Chondrocyte (in vitro differentiated cells): ENCODE data around the gene PIK3R2. TPM values are rescaled to one million over a fixed set of nuclear protein-coding genes. Genes with fewer than 3 reads are reported as not detected.
A peak's percentile ranks its signal among the peaks of the same experiment; 100 is the strongest.

ENCODE experiments used
- DNase-seq: peaks from one replicate; pipeline ENCODE4 v3.0.0; 2021; ENCODE audit warnings: mixed read lengths, low spot score
- H3K27ac Mint-ChIP-seq: one replicate; pipeline ENCODE4 v1.8.0; 2021; ENCODE audit warnings: mild to moderate bottlenecking, moderate library complexity, mixed read lengths; ENCODE audit not compliant: unreplicated experiment
- H3K27me3 Mint-ChIP-seq: 2 replicates; pipeline ENCODE4 v1.8.0; 2021; ENCODE audit warnings: low read depth, mixed read lengths
- H3K36me3 Mint-ChIP-seq: 2 replicates; pipeline ENCODE4 v1.8.0; 2021; ENCODE audit warnings: low read depth, mixed read lengths
- H3K4me1 Mint-ChIP-seq: 2 replicates; pipeline ENCODE4 v1.8.0; 2021; ENCODE audit warnings: low read depth, mild to moderate bottlenecking, mixed read lengths
- H3K4me3 Mint-ChIP-seq: one replicate; pipeline ENCODE4 v1.8.0; 2021; ENCODE audit warnings: mild to moderate bottlenecking, moderate library complexity, mixed read lengths; ENCODE audit not compliant: unreplicated experiment
- H3K9me3 Mint-ChIP-seq: 2 replicates; pipeline ENCODE4 v1.8.0; 2021; ENCODE audit warnings: low read depth, mixed read lengths
- CTCF ChIP-seq: fragments of 200-600 bp; sonication (generic); IDR thresholded peaks from 2 replicates; pipeline ENCODE4 v1.5.0; 2021; ENCODE audit warnings: antibody characterized with exemption, mild to moderate bottlenecking, moderate library complexity
- total RNA-seq: library from RNA; stranded (reverse); gene quantifications from 3 replicates; pipeline ENCODE4 v1.2.1, GENCODE V29; 2021

Gene PIK3R2
- total RNA-seq, 1 donor from 2014 or later, result 73.1 TPM

- H3K4me1 Mint-ChIP-seq, result peaks cover 24% of the 10 kb centered on the region
- peak overlapping the region; percentile 79 for H3K4me3 Mint-ChIP-seq
- H3K36me3 Mint-ChIP-seq, result peaks cover 2% of the 10 kb centered on the region
- peak overlapping the region; percentile 94 for H3K27ac Mint-ChIP-seq
- DNase-seq, result no peak
- no peak for TF ChIP-seq CTCF
- H3K27me3 Mint-ChIP-seq, result no peaks in the 10 kb centered on the region
- H3K9me3 Mint-ChIP-seq, result no peaks in the 10 kb centered on the region
Observed at GRCh38 chr19:18191640-18192062, 38.7 kb downstream of the PIK3R2 start.

GRCh38 chr19:18192673-18193387, 39.9 kb downstream of the PIK3R2 start, which contains the start of gene MPV17L2:
Gene MPV17L2 (plus strand): TSS chr19:18193218. CDS start chr19:18193282, 64 bp downstream.
- Mint-ChIP-seq H3K4me1 (peaks cover 24% of the 10 kb centered on the region), H3K36me3 (peaks cover 2% of the 10 kb centered on the region), H3K9me3 (no peaks in the 10 kb centered on the region), H3K27ac (peak within 1 kb of the TSS; percentile 94), H3K4me3 (peak within 1 kb of the TSS; percentile 79), H3K27me3 (no peaks in the 10 kb centered on the region)
- no peak for TF ChIP-seq CTCF
- peak; percentile 100 for DNase-seq

- H3K4me3 Mint-ChIP-seq, result peak overlapping the region; percentile 79
- H3K27me3 Mint-ChIP-seq, result no peaks in the 10 kb centered on the region
- no peaks in the 10 kb centered on the region for H3K9me3 Mint-ChIP-seq
- no peak for DNase-seq
- H3K4me1 Mint-ChIP-seq, result peaks cover 24% of the 10 kb centered on the region
- H3K36me3 Mint-ChIP-seq, result peaks cover 8% of the 10 kb centered on the region
- TF ChIP-seq CTCF, result peak; percentile 51
- H3K27ac Mint-ChIP-seq, result peak overlapping the region; percentile 94
Observed at GRCh38 chr19:18193388-18194180, 40.6 kb downstream of the PIK3R2 start.

- H3K36me3 Mint-ChIP-seq, result peaks cover 9% of the 10 kb centered on the region
- no peaks in the 10 kb centered on the region for H3K9me3 Mint-ChIP-seq
- H3K27me3 Mint-ChIP-seq, result no peaks in the 10 kb centered on the region
- no peak for TF ChIP-seq CTCF
- H3K4me1 Mint-ChIP-seq, result peaks cover 24% of the 10 kb centered on the region
- no peak for DNase-seq
- H3K4me3 Mint-ChIP-seq, result peak overlapping the region; percentile 79
- H3K27ac Mint-ChIP-seq, result peak overlapping the region; percentile 32
Observed at GRCh38 chr19:18194181-18194530, 41.2 kb downstream of the PIK3R2 start.

- H3K9me3 Mint-ChIP-seq, result no peaks in the 10 kb centered on the region
- peak overlapping the region; percentile 79 for H3K4me3 Mint-ChIP-seq
- peaks cover 9% of the 10 kb centered on the region for H3K36me3 Mint-ChIP-seq
- H3K4me1 Mint-ChIP-seq, result peaks cover 24% of the 10 kb centered on the region
- no peaks in the 10 kb centered on the region for H3K27me3 Mint-ChIP-seq
- DNase-seq, result no peak
- H3K27ac Mint-ChIP-seq, result peak overlapping the region; percentile 32
- TF ChIP-seq CTCF, result no peak
Observed at GRCh38 chr19:18194554-18195238, 41.7 kb downstream of the PIK3R2 start.
